LNCaP clone FGC (cell line): ENCODE measurements around the gene CSNK1D.

Experiments used
- DNase-seq: peaks from one replicate; pipeline ENCODE4 v3.0.0-alpha.2; 2011; ENCODE audit warnings: low read depth
- H3K4me3 ChIP-seq: 2 replicates; pipeline ENCODE4 v1.5.1; 2011; ENCODE audit warnings: mild to moderate bottlenecking, low read depth, low read length, control low read depth
- CTCF ChIP-seq: IDR thresholded peaks from 2 replicates; pipeline ENCODE4 v1.5.1; 2012; ENCODE audit warnings: mild to moderate bottlenecking; ENCODE audit not compliant: control insufficient read depth, insufficient read depth; ENCODE audit errors: extremely low read depth

Gene CSNK1D

GRCh38 chr17:82319619-82320062, 46.1 kb upstream of the CSNK1D start:
- DNase-seq: no peak
- TF ChIP-seq CTCF: no peak
- no peak overlapping the region for H3K4me3 ChIP-seq

GRCh38 chr17:82318772-82319606, 45.5 kb upstream of the CSNK1D start:
- no peak overlapping the region for H3K4me3 ChIP-seq
- TF ChIP-seq CTCF: no peak
- no peak for DNase-seq

- no peak for DNase-seq
- H3K4me3 ChIP-seq: no peak overlapping the region
- TF ChIP-seq CTCF: no peak
These were observed 44.6 kb upstream of the CSNK1D start for GRCh38 chr17:82318169-82318498.

GRCh38 chr17:82317394-82318168, 44.1 kb upstream of the CSNK1D start, which contains the start of gene CD7:
CD7 (minus strand) TSS chr17:82317608; CDS start chr17:82317495, 113 bp downstream.
- no peak within 1 kb of the TSS for H3K4me3 ChIP-seq
- no peak for DNase-seq
- no peak for TF ChIP-seq CTCF

GRCh38 chr17:82316651-82317393, 43.3 kb upstream of the CSNK1D start:
- H3K4me3 ChIP-seq: no peak overlapping the region
- no peak for DNase-seq
- no peak for TF ChIP-seq CTCF

GRCh38 chr17:82315703-82316358, 42.3 kb upstream of the CSNK1D start:
- TF ChIP-seq CTCF: no peak
- DNase-seq: no peak
- H3K4me3 ChIP-seq: no peak overlapping the region
